ENCODE data around the gene CIBAR2.
"Not testable (repeated sequence)": the region's sequence is repeated elsewhere in the genome, so short reads cannot be mapped to it uniquely, and the experiment has no call there.

CIBAR2 gene

DNA sequence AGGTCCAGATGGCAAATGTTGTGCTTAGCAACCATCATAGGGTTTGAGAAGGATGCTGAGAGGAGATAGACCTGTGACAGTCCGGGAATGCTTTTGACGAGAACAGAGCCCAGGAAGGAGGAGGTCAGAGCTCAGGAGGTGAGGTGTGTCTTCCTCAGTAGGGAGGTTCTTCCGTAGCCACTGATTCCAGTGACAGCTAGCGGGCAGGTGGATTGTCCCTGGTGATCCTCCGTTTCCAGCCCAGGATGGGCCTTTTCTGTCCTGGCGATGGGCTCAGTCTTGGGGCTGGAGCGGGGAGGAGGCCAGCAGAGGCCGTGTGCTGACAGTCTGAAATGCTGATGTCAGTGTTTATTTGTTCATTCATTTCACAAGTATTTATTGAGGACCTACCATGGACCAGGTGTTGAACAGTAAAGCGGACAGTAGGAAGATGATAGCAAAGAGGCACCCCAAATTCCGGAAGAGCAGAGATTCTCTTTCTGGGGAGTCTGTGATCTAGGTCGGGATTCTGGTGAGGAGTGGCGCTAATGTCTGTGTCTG lies 45.9 kb downstream of the CIBAR2 start:
- no peak for DNase-seq (ENCODE audit: extremely low read depth in 1 of 2, low read depth in 1 of 2)

DNA sequence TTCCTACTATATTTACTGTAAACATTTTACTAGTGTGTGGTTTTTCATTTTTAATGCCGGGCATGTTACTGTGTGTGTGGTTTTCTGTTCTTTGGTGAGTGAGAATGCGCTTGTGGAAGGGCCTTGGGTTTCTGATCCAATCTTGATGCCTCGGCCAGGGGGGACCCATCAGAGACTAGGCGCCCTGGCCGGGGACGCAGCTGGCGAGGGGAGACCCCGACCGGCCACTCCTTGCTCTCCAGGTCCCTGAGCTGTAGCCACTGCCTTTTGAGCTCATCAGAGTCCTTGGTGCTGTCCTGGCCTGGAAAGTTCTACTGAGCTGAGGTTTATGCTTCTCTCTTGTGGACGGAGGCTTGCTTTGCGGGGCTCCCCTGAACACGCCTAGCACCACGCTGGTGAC lies 47.2 kb downstream of the CIBAR2 start:
- DNase-seq (ENCODE audit: extremely low read depth in 1 of 2, low read depth in 1 of 2), result no peak

DNA sequence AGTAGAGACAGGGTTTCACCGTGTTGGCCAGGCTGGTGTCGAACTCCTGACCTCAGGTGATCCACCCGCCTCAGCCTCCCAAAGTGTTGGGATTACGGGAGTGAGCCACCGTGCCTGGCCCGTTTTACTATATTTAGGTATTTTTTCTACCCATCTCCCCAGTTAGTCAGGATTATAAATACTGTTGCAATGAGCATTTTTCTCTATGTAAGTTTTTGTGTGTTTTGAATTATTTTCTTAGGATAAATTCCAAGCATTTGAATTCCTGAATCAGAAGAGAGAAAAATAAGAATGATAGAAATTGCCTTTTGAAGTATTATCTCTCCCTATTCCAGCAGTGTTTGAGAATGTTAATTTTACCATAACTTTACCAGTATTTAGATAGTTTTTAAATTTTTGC lies 48.1 kb downstream of the CIBAR2 start:
- DNase-seq (ENCODE audit: extremely low read depth in 1 of 2, low read depth in 1 of 2), result no peak

DNA sequence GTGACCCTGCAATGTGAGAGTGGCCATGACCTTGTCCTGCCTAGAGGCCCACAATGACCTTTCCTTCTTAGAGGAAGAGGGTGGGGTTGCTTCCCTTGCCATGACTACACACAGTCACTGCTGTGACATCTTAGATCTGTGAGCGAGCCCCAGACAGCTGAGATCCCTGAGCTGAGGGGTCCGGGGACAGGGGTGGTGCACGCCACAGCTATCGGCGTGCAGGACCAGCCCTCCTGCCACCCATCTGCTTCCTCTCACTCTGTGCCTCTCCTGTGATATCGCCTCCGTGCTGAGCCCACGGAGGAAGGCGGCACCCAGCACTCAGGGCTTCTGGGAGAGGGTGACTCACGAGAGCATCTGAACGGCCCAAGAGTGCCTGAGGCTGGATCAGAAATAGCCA lies 49.4 kb downstream of the CIBAR2 start:
- no peak for DNase-seq (ENCODE audit: extremely low read depth in 1 of 2, low read depth in 1 of 2)

- no peak for DNase-seq (ENCODE audit: extremely low read depth in 1 of 2, low read depth in 1 of 2)
Measured at GRCh38 chr16:85062323-85062722, 49.9 kb downstream of the CIBAR2 start.

- DNase-seq (ENCODE audit: extremely low read depth in 1 of 2, low read depth in 1 of 2), result no peak
Measured at GRCh38 chr16:85061566-85061965, 50.7 kb downstream of the CIBAR2 start.

- no peak for DNase-seq (ENCODE audit: extremely low read depth in 1 of 2, low read depth in 1 of 2)
Measured at GRCh38 chr16:85058909-85059308, 53.4 kb downstream of the CIBAR2 start.

DNA sequence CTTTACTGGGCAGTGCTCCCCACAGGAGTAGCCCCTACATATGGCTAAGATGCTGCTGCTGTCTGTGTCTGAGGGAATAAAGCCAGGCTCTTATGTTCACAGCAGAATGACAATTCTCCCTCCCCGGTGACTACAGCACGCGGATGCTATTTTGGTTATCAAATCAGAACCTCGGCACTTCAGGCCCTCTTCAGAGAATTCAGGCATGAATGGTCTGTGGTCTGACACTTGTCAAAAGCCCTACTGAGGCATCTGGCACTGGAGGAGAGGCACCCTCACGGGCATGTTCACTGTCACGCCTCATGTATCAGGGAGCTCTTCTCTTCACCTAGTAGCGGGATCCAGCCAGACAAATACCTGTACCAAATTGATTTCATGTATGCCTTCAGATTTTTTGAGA lies 54.3 kb downstream of the CIBAR2 start:
- DNase-seq (ENCODE audit: extremely low read depth in 1 of 2, low read depth in 1 of 2), result no peak

- no peak for DNase-seq (ENCODE audit: extremely low read depth in 1 of 2, low read depth in 1 of 2)
Measured at GRCh38 chr16:85057212-85057889, 54.9 kb downstream of the CIBAR2 start.

GRCh38 chr16:85056211-85056748 lies 56.0 kb downstream of the CIBAR2 start:
- DNase-seq (ENCODE audit: extremely low read depth in 1 of 2, low read depth in 1 of 2), result no peak

GRCh38 chr16:85055493-85056210 lies 56.6 kb downstream of the CIBAR2 start:
- peak; percentile 34 to 39 for DNase-seq (ENCODE audit: extremely low read depth in 1 of 2, low read depth in 1 of 2)

- DNase-seq (ENCODE audit: extremely low read depth in 1 of 2, low read depth in 1 of 2), result no peak
Measured at GRCh38 chr16:85054948-85055492, 57.3 kb downstream of the CIBAR2 start.

GRCh38 chr16:85054321-85054720 lies 58.0 kb downstream of the CIBAR2 start:
- DNase-seq (ENCODE audit: extremely low read depth in 1 of 2, low read depth in 1 of 2), result not testable (repeated sequence)

DNA sequence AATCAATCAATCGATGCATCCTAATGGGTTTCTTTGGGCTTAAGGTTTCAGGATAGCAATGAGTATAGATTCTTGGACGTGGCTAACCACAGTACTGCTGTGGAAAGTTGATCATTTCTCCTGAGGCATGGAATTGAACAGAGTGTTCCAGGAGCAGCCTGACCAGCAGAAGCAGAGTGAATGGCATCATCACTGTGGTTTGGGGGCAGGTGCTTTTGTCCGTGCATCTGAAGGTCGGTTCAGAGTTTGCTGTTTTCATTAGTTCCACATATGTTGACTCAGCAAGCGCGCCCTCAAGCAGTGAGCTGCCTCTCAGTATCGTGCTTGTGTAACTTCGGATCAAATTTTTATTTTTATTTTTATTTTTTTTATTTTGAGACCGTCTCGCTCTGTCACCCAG lies 59.7 kb downstream of the CIBAR2 start:
- DNase-seq (ENCODE audit: extremely low read depth in 1 of 2, low read depth in 1 of 2), result no peak

- no peak for DNase-seq (ENCODE audit: extremely low read depth in 1 of 2, low read depth in 1 of 2)
Measured at GRCh38 chr16:85051683-85052082, 60.6 kb downstream of the CIBAR2 start.

DNA sequence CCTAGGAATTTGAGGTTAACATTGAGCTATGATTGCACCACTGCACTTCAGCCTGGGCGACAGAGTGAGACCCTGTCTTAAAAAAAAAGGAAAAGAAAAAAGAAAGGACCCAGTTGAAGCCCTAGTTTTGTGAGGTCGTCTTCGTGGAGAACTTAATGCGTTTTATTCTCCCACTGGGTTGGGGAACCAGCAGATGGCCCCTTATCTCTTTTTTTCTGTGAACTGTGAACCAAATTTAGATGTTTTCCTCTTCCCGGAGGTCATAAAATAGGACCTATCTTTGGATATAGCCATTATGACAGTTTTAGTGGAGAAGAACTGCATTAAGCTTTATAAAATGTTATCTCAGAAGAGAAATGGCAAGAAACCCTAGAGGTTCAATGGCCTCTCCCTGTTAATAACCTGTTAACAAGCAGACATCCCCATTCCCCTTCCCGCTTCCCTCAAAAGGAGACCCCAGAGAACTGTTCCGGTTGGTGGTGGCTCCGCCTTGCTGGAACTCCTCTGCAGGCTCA lies 61.1 kb downstream of the CIBAR2 start:
- no peak for DNase-seq (ENCODE audit: extremely low read depth in 1 of 2, low read depth in 1 of 2)

DNA sequence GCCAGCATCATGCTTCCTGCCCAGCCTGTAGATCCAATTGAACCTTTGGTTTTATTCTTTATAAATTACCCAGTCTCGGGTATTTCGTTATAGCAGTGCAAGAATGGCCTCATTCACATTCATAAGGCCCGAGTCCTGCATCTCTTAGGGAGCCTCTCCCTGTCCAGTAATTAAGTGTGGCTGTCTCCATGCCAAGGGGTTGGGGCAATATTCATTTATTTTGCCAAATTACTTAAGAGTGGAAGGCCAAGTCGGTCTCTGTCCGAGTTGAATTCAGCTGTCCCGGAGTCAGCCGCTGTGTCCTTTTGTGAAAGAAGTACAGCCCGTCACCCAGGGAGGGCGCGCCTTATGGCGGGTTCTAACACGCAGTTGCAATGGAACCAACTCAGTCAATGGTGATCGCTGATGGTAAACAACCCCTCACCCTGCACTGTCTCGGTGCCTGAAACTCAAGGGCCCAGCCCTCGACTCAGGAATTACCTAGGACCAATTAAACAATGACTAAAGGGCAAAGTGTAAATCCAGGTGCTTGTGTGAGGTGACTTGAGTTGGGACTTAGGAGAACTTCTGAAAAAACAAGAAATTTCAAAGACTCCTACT lies 62.5 kb downstream of the CIBAR2 start:
- DNase-seq (ENCODE audit: extremely low read depth in 1 of 2, low read depth in 1 of 2), result no peak

DNA sequence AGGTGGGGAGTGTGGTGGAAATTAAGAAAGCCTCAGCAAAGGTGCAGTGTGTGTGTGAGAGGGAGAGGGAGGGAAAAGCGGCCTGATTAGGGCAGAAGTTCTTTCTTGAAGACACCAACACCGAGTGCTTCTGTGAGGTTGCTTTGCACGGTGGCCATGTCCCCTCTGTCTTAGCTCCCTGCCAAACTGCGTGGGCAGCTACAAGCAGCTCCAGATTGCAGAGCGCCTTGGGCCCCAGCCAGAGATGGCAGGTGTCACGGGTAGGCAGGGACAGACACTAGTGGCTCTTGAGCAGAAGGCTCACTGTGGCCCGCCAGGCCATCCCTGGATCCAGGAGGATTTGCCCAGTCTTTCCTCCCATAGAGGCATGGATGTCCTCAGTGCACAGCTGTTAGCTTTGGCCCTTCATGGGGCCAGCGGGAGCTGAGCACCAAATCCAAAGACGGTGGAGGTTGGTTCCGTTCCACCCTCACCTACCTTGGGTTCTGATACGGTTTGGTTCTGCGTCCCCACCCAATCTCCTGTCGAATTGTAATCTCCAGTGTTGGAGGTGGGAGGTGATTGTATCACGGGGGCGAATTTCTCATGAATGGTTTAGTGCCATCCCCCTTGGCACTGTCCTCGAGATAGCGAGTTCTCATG lies 63.2 kb downstream of the CIBAR2 start:
- no peak for DNase-seq (ENCODE audit: extremely low read depth in 1 of 2, low read depth in 1 of 2)
